A549 (cell line): ENCODE measurements around the gene EPYC. TPM values are rescaled to one million over a fixed set of nuclear protein-coding genes. Genes with fewer than 3 reads are reported as not detected.

Experiments used
- ATAC-seq, 2 experiments: fragments of 200-7000 bp in 1 of 2; fragments of >200 bp in 1 of 2; cut with Nextera tagmentation in 1 of 2; cut with Tn5 transposase in 1 of 2; 3 replicates each; pipeline versions ENCODE4 v1.8.0 to v1.9.1; 2018 to 2020; ENCODE audit warnings: mild to moderate bottlenecking in 1 of 2, moderate library complexity in 1 of 2
- CTCF ChIA-PET: fragments of 300-600 bp; sonication (Branson Sonifier 250); formaldehyde crosslinking; extraction: SDS; loops from one replicate; lab custom pipeline; 2021; ENCODE audit warnings: antibody characterized with exemption, inconsistent platforms; lab: Yijun Ruan, JAX
- POLR2A ChIA-PET: fragments of 350-600 bp; formaldehyde crosslinking; extraction: SDS; loops from one replicate; lab custom pipeline; 2021; ENCODE audit warnings: antibody characterized with exemption, inconsistent platforms; lab: Yijun Ruan, JAX
- DNase-seq, 2 experiments: peaks; one replicate each; pipeline versions ENCODE4 v3.0.0 to v3.0.0-alpha.2; 2011 to 2016; ENCODE audit warnings: low read depth in 1 of 2, low spot score in 1 of 2
- FAIRE-seq: peaks from 2 replicates; lab custom pipeline; 2011; peaks lifted over from hg19 to GRCh38; lab: Jason Lieb, UNC
- H3K27ac ChIP-seq, 2 experiments: fragments of >200 bp; sonication (Bioruptor Twin); formaldehyde crosslinking; 3 replicates each; pipeline ENCODE4 v1.5.1; 2016 to 2017
- H3K4me1 ChIP-seq: fragments of >200 bp; sonication (Bioruptor Twin); formaldehyde crosslinking; 3 replicates; pipeline ENCODE4 v1.6.1; 2016
- H3K4me2 ChIP-seq: fragments of >200 bp; sonication (Bioruptor Twin); formaldehyde crosslinking; 3 replicates; pipeline ENCODE4 v1.6.1; 2016
- H3K4me3 ChIP-seq: fragments of >200 bp; sonication (Bioruptor Twin); formaldehyde crosslinking; 3 replicates; pipeline ENCODE4 v1.5.1; 2016
- H3K9me3 ChIP-seq: fragments of >200 bp; sonication (Bioruptor Twin); formaldehyde crosslinking; 3 replicates; pipeline ENCODE4 v1.6.1; 2016
- BCL3 ChIP-seq: fragments of >200 bp; sonication (Bioruptor Twin); formaldehyde crosslinking; IDR thresholded peaks from 3 replicates; pipeline ENCODE4 v1.6.1; 2016
- BHLHE40 ChIP-seq: IDR thresholded peaks from 2 replicates; pipeline ENCODE4 v1.6.1; 2012; ENCODE audit warnings: low read depth, low read length, inconsistent platforms
- CBX8 ChIP-seq: fragments of 200-600 bp; sonication (generic); IDR thresholded peaks from 2 replicates; pipeline ENCODE4 v1.6.1; 2016
- CEBPB ChIP-seq, 2 experiments: fragments of >200 bp in 1 of 2; sonication (Bioruptor Twin) in 1 of 2; formaldehyde crosslinking in 1 of 2; IDR thresholded peaks; 2 replicates each; pipeline ENCODE4 v1.6.1; 2012 to 2016
- CHD4 ChIP-seq: fragments of 200-600 bp; sonication (generic); IDR thresholded peaks from 2 replicates; pipeline ENCODE4 v1.6.1; 2016; ENCODE audit warnings: antibody characterized with exemption, mild to moderate bottlenecking, borderline replicate concordance
- EHMT2 ChIP-seq: fragments of 200-600 bp; sonication (generic); IDR thresholded peaks from 2 replicates; pipeline ENCODE4 v1.6.1; 2016; ENCODE audit warnings: antibody characterized with exemption, low read depth, mild to moderate bottlenecking, moderate library complexity
- ESRRA ChIP-seq: fragments of 150-350 bp; IDR thresholded peaks from 2 replicates; pipeline ENCODE4 v1.6.1; 2014; ENCODE audit warnings: mild to moderate bottlenecking, low read length, borderline replicate concordance
- FOSL2 ChIP-seq, 2 experiments: fragments of 450-650 bp in 1 of 2; fragments of >200 bp in 1 of 2; sonication (Bioruptor Twin) in 1 of 2; formaldehyde crosslinking; IDR thresholded peaks; 2 replicates each; pipeline versions ENCODE4 v1.5.0 to v1.6.1; 2016 to 2020; ENCODE audit warnings: mild to moderate bottlenecking in 1 of 2, moderate library complexity in 1 of 2
- HEYL ChIP-seq: fragments of 250-450 bp; sonication (Bioruptor Pico); IDR thresholded peaks from 2 replicates; pipeline ENCODE4 v1.8.0; 2021; ENCODE audit warnings: mild to moderate bottlenecking, moderate library complexity
- HMGXB4 ChIP-seq: fragments of 250-450 bp; sonication (Bioruptor Pico); IDR thresholded peaks from 2 replicates; pipeline ENCODE4 v1.5.0; 2021; ENCODE audit warnings: mild to moderate bottlenecking, moderate library complexity, borderline replicate concordance
- HOXB5 ChIP-seq: fragments of 250-450 bp; sonication (Bioruptor Pico); IDR thresholded peaks from 2 replicates; pipeline ENCODE4 v1.5.0; 2020; ENCODE audit warnings: mild to moderate bottlenecking, moderate library complexity
- KDM1A ChIP-seq: fragments of 200-600 bp; sonication (generic); IDR thresholded peaks from 2 replicates; pipeline ENCODE4 v1.6.1; 2016; ENCODE audit warnings: low read depth, mild to moderate bottlenecking
- KDM5A ChIP-seq: fragments of 200-600 bp; sonication (generic); IDR thresholded peaks from 2 replicates; pipeline ENCODE4 v1.6.1; 2016; ENCODE audit warnings: antibody characterized with exemption, mild to moderate bottlenecking
- MAFK ChIP-seq: fragments of 450-650 bp; IDR thresholded peaks from 2 replicates; pipeline ENCODE4 v1.6.1; 2014; ENCODE audit not compliant: partially characterized antibody
- MAX ChIP-seq: IDR thresholded peaks from 2 replicates; pipeline ENCODE4 v1.6.1; 2012
- NFE2L2 ChIP-seq: fragments of 150-350 bp; conservative IDR thresholded peaks from 2 replicates; pipeline ENCODE4 v1.6.1; 2014; ENCODE audit warnings: low read length
- PBX3 ChIP-seq: IDR thresholded peaks from 2 replicates; pipeline ENCODE4 v1.6.1; 2012
- REST ChIP-seq: fragments of 200-600 bp; sonication (generic); IDR thresholded peaks from 2 replicates; pipeline ENCODE4 v1.6.1; 2016; ENCODE audit warnings: antibody characterized with exemption, mild to moderate bottlenecking, moderate library complexity
- RFX5 ChIP-seq: fragments of 450-650 bp; IDR thresholded peaks from 2 replicates; pipeline ENCODE4 v1.7.1; 2014; ENCODE audit warnings: antibody characterized with exemption, mild to moderate bottlenecking, moderate library complexity
- RNF2 ChIP-seq: fragments of 200-600 bp; sonication (generic); IDR thresholded peaks from 2 replicates; pipeline ENCODE4 v1.6.1; 2016; ENCODE audit warnings: low read depth, mild to moderate bottlenecking, antibody characterized with exemption, moderate library complexity, borderline replicate concordance
- TFCP2L1 ChIP-seq: fragments of 250-450 bp; sonication (Bioruptor Pico); IDR thresholded peaks from 2 replicates; pipeline ENCODE4 v1.5.0; 2021; ENCODE audit warnings: mild to moderate bottlenecking
- USF2 ChIP-seq: fragments of 450-650 bp; IDR thresholded peaks from 2 replicates; pipeline ENCODE4 v1.6.1; 2014; ENCODE audit warnings: antibody characterized with exemption
- ZFP36 ChIP-seq: fragments of 450-650 bp; IDR thresholded peaks from 2 replicates; pipeline ENCODE4 v1.6.1; 2014; ENCODE audit warnings: borderline replicate concordance; ENCODE audit not compliant: partially characterized antibody
- WGBS: methylation state at CpG from one replicate; pipeline ENCODE4 v1.1.6; 2017; ENCODE audit errors: missing lambda C conversion rate; 5-methylcytosine and 5-hydroxymethylcytosine counted together
- polyA plus RNA-seq, 4 experiments: library from polyadenylated mRNA; depleted of rRNA in 3 of 4; stranded (reverse); fragments of >200 nt; fragmentation: RNase III in 1 of 4; extraction: RNeasy Plus Mini Kit Qiagen cat#74134 plus additional on column Dnase treatment in 1 of 4; gene quantifications; 2 replicates in 3 of 4; 3 replicates in 1 of 4; pipeline ENCODE4 v1.2.3, GENCODE V29; 2011 to 2017

EPYC gene
- polyA plus RNA-seq, 2 of the 4 experiments (the other 2 are of a cell fraction), result not detected

- Histone ChIP-seq H3K4me3 (no peak overlapping the region), H3K9me3 (no peaks in the 10 kb centered on the region), H3K4me1 (peaks cover 3% of the 10 kb centered on the region; the same call in 1 of the 3 replicates), H3K4me2 (no peak overlapping the region), H3K27ac (no peak overlapping the region)
- ATAC-seq (no peak), DNase-seq (no peak), FAIRE-seq (no peak)
- WGBS, result 71% methylated on average over 6 of the region's 6 CpGs
- ChIA-PET CTCF (interaction anchor here (0.7 kb wide), 1 partner anchor 1100 kb away, joined by 3 read pairs; no protein-coding TSS in a partner anchor), POLR2A (no interaction called here)
- no peak for TF ChIP-seq CBX8
- no peak for TF ChIP-seq USF2
- TF ChIP-seq ESRRA, result no peak
- TF ChIP-seq EHMT2, result no peak
- no peak for TF ChIP-seq RNF2
- no peak for TF ChIP-seq BCL3
- TF ChIP-seq HOXB5 (CRISPR knock-in tag), result no peak
- TF ChIP-seq HEYL, result no peak
- no peak for TF ChIP-seq MAX
- TF ChIP-seq REST, result no peak
- no peak for TF ChIP-seq RFX5
- no peak for TF ChIP-seq TFCP2L1 (CRISPR knock-in tag)
- TF ChIP-seq ZFP36, result no peak
- no peak for TF ChIP-seq KDM1A
- no peak for TF ChIP-seq KDM5A
- TF ChIP-seq MAFK, result no peak
- TF ChIP-seq FOSL2 (IDR thresholded peaks at IDR 0.05), result no peak
- no peak for TF ChIP-seq FOSL2 (CRISPR knock-in tag; IDR thresholded peaks at IDR 0.05)
- no peak for TF ChIP-seq CHD4
- no peak for TF ChIP-seq CEBPB (IDR thresholded peaks at IDR 0.05)
These were observed 40.8 kb downstream of the EPYC start for GRCh38 chr12:90963946-90964345.

- Histone ChIP-seq H3K4me1 (peaks cover 3% of the 10 kb centered on the region; the same call in 1 of the 3 replicates), H3K4me3 (no peak overlapping the region), H3K9me3 (no peaks in the 10 kb centered on the region), H3K27ac (no peak overlapping the region), H3K4me2 (no peak overlapping the region)
- ATAC-seq (no peak), FAIRE-seq (no peak), DNase-seq (no peak)
- TF ChIP-seq PBX3, result no peak
- no peak for TF ChIP-seq CHD4
- TF ChIP-seq KDM5A, result no peak
- TF ChIP-seq NFE2L2, result no peak
- TF ChIP-seq HMGXB4, result no peak
- TF ChIP-seq BHLHE40, result no peak
- ChIA-PET CTCF (interaction anchor here (0.6 to 1.2 kb wide), 7 partner anchors 14 to 1418 kb away, joined by 3 to 5 read pairs (median 4); no protein-coding TSS in a partner anchor), POLR2A (no interaction called here)
- WGBS, result 86% methylated on average over 4 of the region's 4 CpGs
These were observed 43.6 kb downstream of the EPYC start for GRCh38 chr12:90961154-90961553.
